Astrocyte (in vitro differentiated cells and primary cell): Measurements from ENCODE around the gene TMEM184A. TPM values are rescaled to one million over a fixed set of nuclear protein-coding genes. Genes with fewer than 3 reads are reported as not detected.
A peak's percentile ranks its signal among the peaks of the same experiment; 100 is the strongest.

Experiments used
- DNase-seq: peaks from one replicate; pipeline ENCODE4 v3.0.0-alpha.2; 2010; ENCODE audit warnings: low read depth
- FAIRE-seq: peaks from 2 replicates; lab custom pipeline; 2011; peaks lifted over from hg19 to GRCh38; lab: Jason Lieb, UNC
- H2AFZ ChIP-seq: 2 replicates; pipeline ENCODE4 v1.6.0; 2012; ENCODE audit warnings: low read depth, low read length, inconsistent platforms
- H3K27ac ChIP-seq: 2 replicates; pipeline ENCODE4 v1.5.1; 2011; ENCODE audit warnings: low read depth, low read length, inconsistent platforms
- H3K27me3 ChIP-seq: 2 replicates; pipeline ENCODE4 v1.6.0; 2011; ENCODE audit warnings: low read length, inconsistent platforms; ENCODE audit not compliant: insufficient read depth
- H3K36me3 ChIP-seq: 2 replicates; pipeline ENCODE4 v1.5.1; 2011; ENCODE audit warnings: low read length, inconsistent platforms; ENCODE audit not compliant: insufficient read depth
- H3K4me1 ChIP-seq: 2 replicates; pipeline ENCODE4 v1.5.1; 2011; ENCODE audit warnings: low read length, inconsistent platforms; ENCODE audit not compliant: insufficient read depth
- H3K4me2 ChIP-seq: 2 replicates; pipeline ENCODE4 v1.6.0; 2012; ENCODE audit warnings: low read length, inconsistent platforms
- H3K4me3 ChIP-seq: 2 replicates; pipeline ENCODE4 v1.5.1; 2011; ENCODE audit warnings: low read depth, mild to moderate bottlenecking, low read length, inconsistent platforms; ENCODE audit not compliant: insufficient read depth
- H3K79me2 ChIP-seq: 2 replicates; pipeline ENCODE4 v1.6.0; 2012; ENCODE audit warnings: mild to moderate bottlenecking, low read length, inconsistent platforms; ENCODE audit not compliant: insufficient read depth
- H3K9ac ChIP-seq: 2 replicates; pipeline ENCODE4 v1.6.0; 2012; ENCODE audit warnings: mild to moderate bottlenecking, low read length, inconsistent platforms
- H3K9me3 ChIP-seq: 2 replicates; pipeline ENCODE4 v1.5.1; 2012; ENCODE audit warnings: low read depth, mild to moderate bottlenecking, low read length, inconsistent platforms; ENCODE audit not compliant: insufficient read depth
- H4K20me1 ChIP-seq: 2 replicates; pipeline ENCODE4 v1.6.0; 2012; ENCODE audit warnings: low read length, inconsistent platforms; ENCODE audit not compliant: insufficient read depth
- H3K27ac Mint-ChIP-seq: one replicate; pipeline ENCODE4 v1.8.0; 2021; ENCODE audit warnings: mild to moderate bottlenecking, mixed read lengths; ENCODE audit not compliant: unreplicated experiment
- H3K27me3 Mint-ChIP-seq: one replicate; pipeline ENCODE4 v1.8.0; 2021; ENCODE audit warnings: low read depth, mixed read lengths; ENCODE audit not compliant: unreplicated experiment
- H3K36me3 Mint-ChIP-seq: one replicate; pipeline ENCODE4 v1.8.0; 2021; ENCODE audit warnings: low read depth, mixed read lengths; ENCODE audit not compliant: unreplicated experiment
- H3K4me1 Mint-ChIP-seq: one replicate; pipeline ENCODE4 v1.8.0; 2021; ENCODE audit warnings: low read depth, mixed read lengths; ENCODE audit not compliant: unreplicated experiment
- H3K4me3 Mint-ChIP-seq: one replicate; pipeline ENCODE4 v1.8.0; 2021; ENCODE audit warnings: mild to moderate bottlenecking, moderate library complexity, mixed read lengths; ENCODE audit not compliant: unreplicated experiment
- H3K9me3 Mint-ChIP-seq: one replicate; pipeline ENCODE4 v1.8.0; 2021; ENCODE audit warnings: mild to moderate bottlenecking, mixed read lengths; ENCODE audit not compliant: unreplicated experiment
- CTCF ChIP-seq: IDR thresholded peaks from 2 replicates; pipeline ENCODE4 v1.5.1; 2011; ENCODE audit warnings: low read depth, mild to moderate bottlenecking, inconsistent platforms, low read length, moderate library complexity; ENCODE audit not compliant: insufficient read depth
- EZH2 ChIP-seq: IDR thresholded peaks from 2 replicates; pipeline ENCODE4 v1.6.1; 2012; ENCODE audit warnings: mild to moderate bottlenecking, low read length, inconsistent platforms; ENCODE audit not compliant: insufficient read depth
- total RNA-seq: library from RNA; stranded (reverse); gene quantifications from 2 replicates; pipeline ENCODE4 v1.2.1, GENCODE V29; 2021

Gene TMEM184A
- total RNA-seq, 1 donor from 2014 or later, result 2.1 TPM

- Histone ChIP-seq H4K20me1 (no peaks in the 10 kb centered on the region), H3K9me3 (no peaks in the 10 kb centered on the region), H3K27ac (no peak overlapping the region), H3K4me2 (no peak overlapping the region), H3K4me3 (no peak overlapping the region), H3K27me3 (no peaks in the 10 kb centered on the region), H3K79me2 (no peaks in the 10 kb centered on the region), H2AFZ (no peak overlapping the region), H3K36me3 (no peaks in the 10 kb centered on the region), H3K9ac (no peak overlapping the region), H3K4me1 (peaks cover 16% of the 10 kb centered on the region)
- H3K36me3 Mint-ChIP-seq, result no peaks in the 10 kb centered on the region
- DNase-seq, result no peak
- no peak overlapping the region for H3K4me3 Mint-ChIP-seq
- no peaks in the 10 kb centered on the region for H3K27me3 Mint-ChIP-seq
- peaks cover 9% of the 10 kb centered on the region for H3K4me1 Mint-ChIP-seq
- no peaks in the 10 kb centered on the region for H3K9me3 Mint-ChIP-seq
- H3K27ac Mint-ChIP-seq, result no peak overlapping the region
- TF ChIP-seq EZH2 (no peak), CTCF (no peak)
- FAIRE-seq, result no peak
These were observed 1.0 kb upstream of the TMEM184A start for GRCh38 chr7:1557006-1557405.

GRCh38 chr7:1555046-1555812 lies 776 bp downstream of the TMEM184A start:
- FAIRE-seq (peak; percentile 26), DNase-seq (peak; percentile 71)
- Mint-ChIP-seq H3K9me3 (no peaks in the 10 kb centered on the region), H3K27me3 (no peaks in the 10 kb centered on the region), H3K36me3 (peaks cover under 1% of the 10 kb centered on the region), H3K4me1 (peaks cover 8% of the 10 kb centered on the region), H3K4me3 (no peak overlapping the region), H3K27ac (peak overlapping the region; percentile 58)
- H3K36me3 ChIP-seq, result no peaks in the 10 kb centered on the region
- no peaks in the 10 kb centered on the region for H4K20me1 ChIP-seq
- H3K4me1 ChIP-seq, result peaks cover 16% of the 10 kb centered on the region
- H3K4me3 ChIP-seq, result no peak overlapping the region
- peak overlapping the region; percentile 64 for H2AFZ ChIP-seq
- H3K9me3 ChIP-seq, result no peaks in the 10 kb centered on the region
- H3K27me3 ChIP-seq, result no peaks in the 10 kb centered on the region
- peak overlapping the region; percentile 61 for H3K9ac ChIP-seq
- peak overlapping the region; percentile 10 for H3K27ac ChIP-seq
- H3K79me2 ChIP-seq, result no peaks in the 10 kb centered on the region
- TF ChIP-seq EZH2 (no peak), CTCF (no peak)
- peak overlapping the region; percentile 68 for H3K4me2 ChIP-seq
